ENCODE data around the gene ALK. TPM values are rescaled to one million over a fixed set of nuclear protein-coding genes. Genes with fewer than 3 reads are reported as not detected.

Gene ALK
- total RNA-seq, 1 donor from 2014 or later, result not detected

DNA sequence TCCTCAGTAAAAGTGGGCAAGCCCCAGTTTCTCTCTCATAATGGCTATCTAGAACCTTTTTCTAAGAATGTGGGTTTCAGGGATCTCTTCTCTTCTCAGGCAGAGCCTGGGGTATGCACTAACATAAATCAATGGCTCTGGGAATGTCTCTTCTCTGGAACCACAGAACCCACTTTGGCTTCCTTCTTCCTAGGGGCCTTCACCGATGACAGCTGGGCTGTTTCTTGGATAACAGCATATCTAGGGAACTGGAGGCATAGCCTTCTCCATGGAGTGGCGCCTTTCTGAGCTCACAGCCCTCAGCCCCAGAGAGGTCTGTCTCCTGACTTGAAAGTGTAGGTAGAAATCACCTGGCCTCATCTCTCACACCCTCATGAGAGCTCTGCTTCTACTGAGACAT lies 558.3 kb downstream of the ALK start:
- Histone ChIP-seq H3K36me3 (no peaks in the 10 kb centered on the region), H3K4me1 (no peaks in the 10 kb centered on the region), H3K27me3 (no peaks in the 10 kb centered on the region), H3K4me3 (no peak overlapping the region), H3K9me3 (no peaks in the 10 kb centered on the region), H3K27ac (no peak overlapping the region)
- DNase-seq (ENCODE audit: low spot score in 2 of 2), result no peak
- intact Hi-C loops (cut with DNase I), result no loop called here
- TF ChIP-seq, protein P1, sequence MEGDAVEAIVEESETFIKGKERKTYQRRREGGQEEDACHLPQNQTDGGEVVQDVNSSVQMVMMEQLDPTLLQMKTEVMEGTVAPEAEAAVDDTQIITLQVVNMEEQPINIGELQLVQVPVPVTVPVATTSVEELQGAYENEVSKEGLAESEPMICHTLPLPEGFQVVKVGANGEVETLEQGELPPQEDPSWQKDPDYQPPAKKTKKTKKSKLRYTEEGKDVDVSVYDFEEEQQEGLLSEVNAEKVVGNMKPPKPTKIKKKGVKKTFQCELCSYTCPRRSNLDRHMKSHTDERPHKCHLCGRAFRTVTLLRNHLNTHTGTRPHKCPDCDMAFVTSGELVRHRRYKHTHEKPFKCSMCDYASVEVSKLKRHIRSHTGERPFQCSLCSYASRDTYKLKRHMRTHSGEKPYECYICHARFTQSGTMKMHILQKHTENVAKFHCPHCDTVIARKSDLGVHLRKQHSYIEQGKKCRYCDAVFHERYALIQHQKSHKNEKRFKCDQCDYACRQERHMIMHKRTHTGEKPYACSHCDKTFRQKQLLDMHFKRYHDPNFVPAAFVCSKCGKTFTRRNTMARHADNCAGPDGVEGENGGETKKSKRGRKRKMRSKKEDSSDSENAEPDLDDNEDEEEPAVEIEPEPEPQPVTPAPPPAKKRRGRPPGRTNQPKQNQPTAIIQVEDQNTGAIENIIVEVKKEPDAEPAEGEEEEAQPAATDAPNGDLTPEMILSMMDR (IDR thresholded peaks at IDR 0.05), result no peak

DNA sequence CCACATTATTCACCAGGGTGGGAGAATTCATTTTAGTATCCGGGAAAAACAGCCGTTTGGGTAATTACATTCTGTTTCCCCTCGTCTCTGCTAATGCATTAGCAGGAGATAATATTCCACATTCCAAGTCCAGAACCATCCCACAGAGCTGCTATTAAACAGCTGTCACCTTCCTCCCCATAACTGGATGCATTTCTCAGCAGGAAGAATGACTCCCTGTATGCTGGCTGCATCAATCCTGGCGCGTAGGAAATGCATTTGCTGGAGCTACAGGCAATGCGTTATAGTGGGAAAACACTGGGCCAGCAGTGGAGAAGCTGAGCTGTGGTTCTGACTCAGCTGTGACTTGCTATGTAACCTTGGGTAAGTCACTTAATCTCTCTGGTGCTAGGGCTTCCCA lies 560.2 kb downstream of the ALK start:
- intact Hi-C loops (cut with DNase I), result no loop called here
- TF ChIP-seq, protein P1 (IDR thresholded peaks at IDR 0.05), result no peak

DNA sequence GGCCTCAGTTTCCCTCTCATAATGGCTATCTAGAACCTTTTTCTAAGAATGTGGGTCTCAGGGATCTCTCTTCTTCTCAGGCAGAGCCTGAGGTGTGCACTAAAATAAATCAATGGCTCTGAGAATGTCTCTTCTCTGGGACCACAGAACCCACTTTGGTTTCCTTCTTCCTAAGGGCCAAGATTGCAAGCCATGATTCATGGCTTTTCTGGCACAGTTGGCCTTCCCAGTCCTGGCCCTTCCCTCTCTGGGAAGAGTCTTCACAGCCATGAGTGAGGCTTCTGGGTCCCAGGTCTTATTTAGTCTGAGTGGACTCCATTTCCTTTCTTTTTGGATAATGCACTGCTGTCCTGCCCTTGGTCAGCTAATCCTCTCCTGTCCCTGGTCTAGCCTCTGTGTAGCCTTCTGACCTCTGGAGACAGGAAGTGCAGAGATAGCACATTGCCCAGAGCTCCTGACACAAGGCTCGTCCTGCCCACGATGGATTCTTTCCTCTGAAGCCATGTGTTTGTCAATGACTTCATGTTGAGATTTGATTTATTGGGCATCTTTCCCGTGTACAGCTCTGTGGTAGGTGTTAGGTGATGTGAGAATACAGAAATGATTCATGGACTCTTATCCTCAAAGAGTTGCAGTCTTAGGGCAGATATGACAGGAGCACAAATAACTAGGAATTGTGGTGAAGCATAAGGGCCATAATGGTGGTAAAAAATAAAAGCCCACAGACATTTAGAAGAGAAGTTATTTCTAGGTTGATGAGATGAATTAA lies 561.2 kb downstream of the ALK start:
- intact Hi-C loops (cut with DNase I), result no loop called here
- no peak overlapping the region for H3K4me3 ChIP-seq

More for the DNA sequence above, 560.2 kb downstream of the ALK start:
- DNase-seq (ENCODE audit: low spot score in 2 of 2), result no peak
- Histone ChIP-seq H3K4me3 (no peak overlapping the region), H3K36me3 (no peaks in the 10 kb centered on the region), H3K27ac (no peak overlapping the region), H3K27me3 (no peaks in the 10 kb centered on the region), H3K9me3 (no peaks in the 10 kb centered on the region), H3K4me1 (no peaks in the 10 kb centered on the region)

DNA sequence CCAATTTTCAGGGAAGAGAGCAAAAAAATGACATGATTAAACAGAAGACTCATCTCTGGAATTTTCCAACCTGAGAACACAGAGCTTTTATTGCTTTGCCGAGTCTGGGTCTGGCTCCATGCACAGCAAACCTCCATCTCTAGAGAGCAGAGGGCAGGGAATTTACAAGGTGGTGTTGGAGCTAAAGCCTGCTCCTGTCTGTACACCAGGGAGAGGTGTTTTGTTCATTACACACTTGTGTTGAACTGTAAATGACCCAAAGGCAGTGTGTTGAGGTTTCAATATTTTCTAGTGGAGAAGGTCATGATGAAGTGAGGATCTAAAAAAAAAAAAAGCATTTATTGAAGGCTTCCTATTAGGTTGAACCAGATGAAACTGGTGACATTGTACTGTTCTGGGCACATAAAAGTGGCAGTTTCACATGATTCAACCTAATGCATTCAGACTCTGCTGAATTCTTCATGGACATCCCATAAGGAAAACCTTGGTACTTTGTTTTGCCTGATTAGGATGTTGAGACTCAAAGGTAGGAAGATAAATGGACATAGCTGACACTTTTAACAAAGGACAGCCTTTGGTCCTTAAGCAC lies 567.9 kb downstream of the ALK start:
- TF ChIP-seq, protein P1 (IDR thresholded peaks at IDR 0.05), result no peak
- Histone ChIP-seq H3K9me3 (no peaks in the 10 kb centered on the region), H3K36me3 (no peaks in the 10 kb centered on the region), H3K4me3 (no peak overlapping the region), H3K4me1 (no peaks in the 10 kb centered on the region), H3K27me3 (no peaks in the 10 kb centered on the region), H3K27ac (no peak overlapping the region)
- intact Hi-C loops (cut with DNase I), result no loop called here
- DNase-seq (ENCODE audit: low spot score in 2 of 2), result no peak

More for the DNA sequence above, 561.2 kb downstream of the ALK start:
- TF ChIP-seq, protein P1 (IDR thresholded peaks at IDR 0.05), result no peak
- DNase-seq (ENCODE audit: low spot score in 2 of 2), result no peak
- Histone ChIP-seq H3K27me3 (no peaks in the 10 kb centered on the region), H3K4me1 (no peaks in the 10 kb centered on the region), H3K36me3 (no peaks in the 10 kb centered on the region), H3K9me3 (no peaks in the 10 kb centered on the region), H3K27ac (no peak overlapping the region)

DNA sequence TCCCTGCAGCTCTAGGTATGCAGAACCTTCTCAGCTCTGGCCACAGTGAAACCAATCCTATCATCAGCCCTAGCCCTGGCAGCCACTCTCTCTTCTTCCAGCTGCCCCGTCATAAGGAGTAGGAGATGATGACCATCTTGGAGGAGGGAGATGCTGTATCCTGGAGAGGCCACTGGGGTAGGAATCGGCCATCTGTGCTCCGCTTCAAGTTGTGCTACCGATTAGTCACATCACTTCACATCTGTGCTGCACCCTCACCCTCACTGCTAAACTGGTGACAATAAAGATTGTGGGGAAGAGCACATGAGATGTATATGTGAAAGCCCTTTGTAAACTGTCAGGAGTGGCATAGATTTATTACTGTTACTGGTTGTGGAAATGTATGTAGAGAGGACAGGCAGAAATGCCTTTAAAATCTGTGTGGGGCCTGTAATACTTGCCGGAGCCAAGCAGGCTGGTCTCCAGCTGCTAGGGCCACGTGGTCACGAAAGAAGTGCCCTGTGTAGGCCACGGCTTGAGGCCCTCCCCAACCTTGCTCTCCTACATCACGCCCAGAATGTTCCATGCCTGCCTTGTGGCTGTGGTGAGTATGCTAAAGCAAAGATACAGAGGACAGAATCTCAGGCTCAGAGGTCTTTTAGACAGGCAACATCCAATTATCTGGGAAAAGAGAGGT lies 569.3 kb downstream of the ALK start:
- H3K27me3 ChIP-seq, result no peaks in the 10 kb centered on the region
- intact Hi-C loops (cut with DNase I), result no loop called here
- DNase-seq (ENCODE audit: low spot score in 2 of 2), result no peak
- H3K36me3 ChIP-seq, result no peaks in the 10 kb centered on the region
- TF ChIP-seq, protein P1 (IDR thresholded peaks at IDR 0.05), result no peak
- H3K4me1 ChIP-seq, result no peaks in the 10 kb centered on the region
- no peaks in the 10 kb centered on the region for H3K9me3 ChIP-seq
- no peak overlapping the region for H3K4me3 ChIP-seq
- H3K27ac ChIP-seq, result no peak overlapping the region
